ENCODE data around the gene SRL. TPM values are rescaled to one million over a fixed set of nuclear protein-coding genes. Genes with fewer than 3 reads are reported as not detected.
A peak's percentile ranks its signal among the peaks of the same experiment; 100 is the strongest.
"Not testable (repeated sequence)": the region's sequence is repeated elsewhere in the genome, so short reads cannot be mapped to it uniquely, and the experiment has no call there.

SRL gene
- total RNA-seq, 1 experiment from 2014 or later = not detected

GRCh38 chr16:4257646-4258556, 16.0 kb upstream of the SRL start:
- TF ChIP-seq TCF7L2 (IDR thresholded peaks at IDR 0.05; ENCODE audit: low read depth, low read length) (no peak), SIN3A (IDR thresholded peaks at IDR 0.05; ENCODE audit: borderline replicate concordance, insufficient read depth, low read depth, low read length) (no peak), REST (IDR thresholded peaks at IDR 0.05; ENCODE audit: insufficient read depth in 1 of 2, low read depth in 2 of 2, low read length in 1 of 2) (no peak)
- intact Hi-C loops (cut with micrococcal nuclease; ENCODE audit: unreplicated experiment) = no loop called here
- DNase-seq (ENCODE audit: low read depth, low spot score) (no peak), ATAC-seq (no peak)
- no TSS peak for BruUV-seq (replicated peaks)
- Histone ChIP-seq H3K36me3 (ENCODE audit: control insufficient read depth, insufficient read depth, low read length) (no peaks in the 10 kb centered on the region), H3K27ac (ENCODE audit: low read length) (no peak overlapping the region), H3K4me1 (ENCODE audit: control insufficient read depth, insufficient read depth, low read length) (no peaks in the 10 kb centered on the region), H3K27me3 (ENCODE audit: control insufficient read depth, insufficient read depth, low read length) (no peaks in the 10 kb centered on the region), H3K9me3 (ENCODE audit: control insufficient read depth, insufficient read depth, low read depth, low read length) (no peaks in the 10 kb centered on the region), H3K4me3 (ENCODE audit: low read depth in 2 of 2, low read length in 2 of 2) (no peak overlapping the region)
- POLR2A ChIA-PET = interaction anchor here (0.6 kb wide), 1 partner anchor 9 kb away, joined by 3 read pairs; no protein-coding TSS in a partner anchor
- CTCF ChIA-PET = no interaction called here
- in situ Hi-C loops (cut with HindIII; ENCODE audit: low pct_unique_long_range_greater_than_20kb, low sequenced_read_pairs) = no loop called here

- TF ChIP-seq SIN3A (IDR thresholded peaks at IDR 0.05; ENCODE audit: borderline replicate concordance, insufficient read depth, low read depth, low read length) = no peak; the same call in none of the 2 replicates
- TF ChIP-seq CTCF (IDR thresholded peaks at IDR 0.05) = no peak
- TF ChIP-seq TCF7L2 (IDR thresholded peaks at IDR 0.05; ENCODE audit: low read depth, low read length) = peak; percentile 53; the same call in 1 of the 2 replicates
- no peak for TF ChIP-seq REST (IDR thresholded peaks at IDR 0.05; ENCODE audit: insufficient read depth in 1 of 2, low read depth in 2 of 2, low read length in 1 of 2)
- TF ChIP-seq POLR2AphosphoS5 (IDR thresholded peaks at IDR 0.05; ENCODE audit: low read depth, low read length) = peak; percentile 93
- H3K36me3 ChIP-seq (ENCODE audit: control insufficient read depth, insufficient read depth, low read length) = no peaks in the 10 kb centered on the region
- peak overlapping the region; percentile 62 to 67 for H3K4me3 ChIP-seq (ENCODE audit: low read depth in 2 of 2, low read length in 2 of 2)
- BruUV-seq (replicated peaks) = no TSS peak
- no peaks in the 10 kb centered on the region for H3K27me3 ChIP-seq (ENCODE audit: control insufficient read depth, insufficient read depth, low read length)
- DNase-seq (ENCODE audit: low read depth, low spot score) (peak; percentile 89), ATAC-seq (peak; percentile 99)
- H3K4me1 ChIP-seq (ENCODE audit: control insufficient read depth, insufficient read depth, low read length) = no peaks in the 10 kb centered on the region
- intact Hi-C loops (cut with micrococcal nuclease; ENCODE audit: unreplicated experiment) (loop anchor here (5.0 kb wide), 3 partner anchors 51 to 271 kb away; no protein-coding TSS in a partner anchor), in situ Hi-C loops (cut with HindIII; ENCODE audit: low pct_unique_long_range_greater_than_20kb, low sequenced_read_pairs) (no loop called here)
- POLR2A ChIA-PET = interaction anchor here (0.5 to 0.9 kb wide), 6 partner anchors 26 to 293 kb away, joined by 3 to 7 read pairs (median 4); no protein-coding TSS in a partner anchor
- no peaks in the 10 kb centered on the region for H3K9me3 ChIP-seq (ENCODE audit: control insufficient read depth, insufficient read depth, low read depth, low read length)
- CTCF ChIA-PET = interaction anchor here (0.5 to 3.2 kb wide), 23 partner anchors 8 to 572 kb away, joined by 3 to 19 read pairs (median 4); no protein-coding TSS in a partner anchor
- peak overlapping the region; percentile 87 for H3K27ac ChIP-seq (ENCODE audit: low read length)
Measured at GRCh38 chr16:4253394-4254150, 11.7 kb upstream of the SRL start.

- DNase-seq (ENCODE audit: low read depth, low spot score); in situ Hi-C loops (cut with HindIII; ENCODE audit: low pct_unique_long_range_greater_than_20kb, low sequenced_read_pairs); H3K36me3 ChIP-seq (ENCODE audit: control insufficient read depth, insufficient read depth, low read length); H3K27me3 ChIP-seq (ENCODE audit: control insufficient read depth, insufficient read depth, low read length); H3K9me3 ChIP-seq (ENCODE audit: control insufficient read depth, insufficient read depth, low read depth, low read length); ATAC-seq; H3K4me1 ChIP-seq (ENCODE audit: control insufficient read depth, insufficient read depth, low read length): not testable (repeated sequence)
- POLR2A ChIA-PET = interaction anchor here (0.6 to 0.9 kb wide), 4 partner anchors 39 to 270 kb away, joined by 3 to 7 read pairs (median 3); no protein-coding TSS in a partner anchor
- H3K4me3 ChIP-seq (ENCODE audit: low read depth in 2 of 2, low read length in 2 of 2) = peak overlapping the region; percentile 62 to 67
- peak overlapping the region; percentile 87 for H3K27ac ChIP-seq (ENCODE audit: low read length)
- TSS peak; percentile 91 for BruUV-seq (replicated peaks)
- CTCF ChIA-PET = interaction anchor here (0.6 to 3.2 kb wide), 9 partner anchors 9 to 270 kb away, joined by 3 to 19 read pairs (median 5); no protein-coding TSS in a partner anchor
- intact Hi-C loops (cut with micrococcal nuclease; ENCODE audit: unreplicated experiment) = loop anchor here (5.0 kb wide), 3 partner anchors 51 to 271 kb away; no protein-coding TSS in a partner anchor
Measured at GRCh38 chr16:4253012-4253393, 11.1 kb upstream of the SRL start.
